ENCODE data around the gene PXDN. TPM values are rescaled to one million over a fixed set of nuclear protein-coding genes. Genes with fewer than 3 reads are reported as not detected.

Gene PXDN
- total RNA-seq, 1 experiment from 2014 or later: 146 TPM

DNA sequence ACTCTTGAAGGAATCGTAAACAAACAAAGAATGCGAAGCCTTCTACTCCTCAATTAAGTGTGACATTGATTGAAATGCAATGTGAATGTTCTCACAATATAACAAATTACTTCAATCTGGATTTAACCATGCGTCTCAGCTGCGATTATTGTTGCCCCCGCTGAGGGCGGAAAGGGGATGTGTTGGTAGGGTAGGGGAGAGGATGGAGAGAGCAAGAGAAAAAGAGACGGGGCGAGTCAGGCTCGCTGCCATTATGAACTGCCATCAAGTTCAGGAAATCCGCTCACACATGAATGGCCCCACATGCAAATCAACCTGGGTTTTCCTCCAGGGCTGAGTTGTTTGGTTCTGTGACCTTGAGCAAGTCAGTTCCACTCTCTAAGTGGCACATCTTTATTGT lies 129.8 kb downstream of the PXDN start:
- CTCF ChIA-PET: interaction anchor here (1.0 kb wide), 1 partner anchor 155 kb away, joined by 3 read pairs; no protein-coding TSS in a partner anchor

More for the DNA sequence above, 129.8 kb downstream of the PXDN start:
- no peak for DNase-seq (ENCODE audit: low spot score)
- Mint-ChIP-seq H3K27ac (peak overlapping the region; percentile 85; the same call in 1 of the 2 replicates), H3K9me3 (no peaks in the 10 kb centered on the region), H3K4me1 (peaks cover 57% of the 10 kb centered on the region), H3K27me3 (ENCODE audit: low read depth) (no peaks in the 10 kb centered on the region), H3K36me3 (peaks cover 43% of the 10 kb centered on the region), H3K4me3 (no peak overlapping the region)
- ATAC-seq: no peak
- POLR2A ChIA-PET: interaction anchor here (2.1 kb wide), 1 partner anchor 10 kb away, joined by 12 read pairs; no protein-coding TSS in a partner anchor
- TF ChIP-seq KAT7 (CRISPR knock-in tag; IDR thresholded peaks at IDR 0.05; ENCODE audit: borderline replicate concordance): no peak
- TF ChIP-seq, protein P1, sequence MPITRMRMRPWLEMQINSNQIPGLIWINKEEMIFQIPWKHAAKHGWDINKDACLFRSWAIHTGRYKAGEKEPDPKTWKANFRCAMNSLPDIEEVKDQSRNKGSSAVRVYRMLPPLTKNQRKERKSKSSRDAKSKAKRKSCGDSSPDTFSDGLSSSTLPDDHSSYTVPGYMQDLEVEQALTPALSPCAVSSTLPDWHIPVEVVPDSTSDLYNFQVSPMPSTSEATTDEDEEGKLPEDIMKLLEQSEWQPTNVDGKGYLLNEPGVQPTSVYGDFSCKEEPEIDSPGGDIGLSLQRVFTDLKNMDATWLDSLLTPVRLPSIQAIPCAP (CRISPR knock-in tag; IDR thresholded peaks at IDR 0.05): no peak
- TF ChIP-seq JUN (CRISPR knock-in tag; IDR thresholded peaks at IDR 0.05): no peak
- no peak for TF ChIP-seq FOXP1 (CRISPR knock-in tag; IDR thresholded peaks at IDR 0.05; ENCODE audit: borderline replicate concordance)
- no peak for TF ChIP-seq HMGA2 (CRISPR knock-in tag; IDR thresholded peaks at IDR 0.05)
- TF ChIP-seq FOXK1 (CRISPR knock-in tag; IDR thresholded peaks at IDR 0.05): no peak
- no peak for TF ChIP-seq ZNF138 (CRISPR knock-in tag; conservative IDR thresholded peaks at IDR 0.05)
- TF ChIP-seq, protein P2, sequence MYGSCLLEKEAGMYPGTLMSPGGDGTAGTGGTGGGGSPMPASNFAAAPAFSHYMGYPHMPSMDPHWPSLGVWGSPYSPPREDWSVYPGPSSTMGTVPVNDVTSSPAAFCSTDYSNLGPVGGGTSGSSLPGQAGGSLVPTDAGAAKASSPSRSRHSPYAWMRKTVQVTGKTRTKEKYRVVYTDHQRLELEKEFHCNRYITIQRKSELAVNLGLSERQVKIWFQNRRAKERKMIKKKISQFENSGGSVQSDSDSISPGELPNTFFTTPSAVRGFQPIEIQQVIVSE (CRISPR knock-in tag; IDR thresholded peaks at IDR 0.05; ENCODE audit: borderline replicate concordance): no peak
- no peak for TF ChIP-seq CTCF (IDR thresholded peaks at IDR 0.05)
- TF ChIP-seq RELA (CRISPR knock-in tag; IDR thresholded peaks at IDR 0.05; ENCODE audit: borderline replicate concordance): no peak
- no peak for TF ChIP-seq ZNF121 (CRISPR knock-in tag; IDR thresholded peaks at IDR 0.05)
- no peak for TF ChIP-seq GTF2I (CRISPR knock-in tag; conservative IDR thresholded peaks at IDR 0.05)
- TF ChIP-seq ZNF317 (CRISPR knock-in tag; IDR thresholded peaks at IDR 0.05; ENCODE audit: borderline replicate concordance, low read depth): no peak
- TF ChIP-seq ZNF232 (CRISPR knock-in tag; IDR thresholded peaks at IDR 0.05): no peak
- TF ChIP-seq TCF7 (CRISPR knock-in tag; IDR thresholded peaks at IDR 0.05; ENCODE audit: low read depth): no peak
- TF ChIP-seq AR (CRISPR knock-in tag; IDR thresholded peaks at IDR 0.05): no peak
- TF ChIP-seq, protein P3, sequence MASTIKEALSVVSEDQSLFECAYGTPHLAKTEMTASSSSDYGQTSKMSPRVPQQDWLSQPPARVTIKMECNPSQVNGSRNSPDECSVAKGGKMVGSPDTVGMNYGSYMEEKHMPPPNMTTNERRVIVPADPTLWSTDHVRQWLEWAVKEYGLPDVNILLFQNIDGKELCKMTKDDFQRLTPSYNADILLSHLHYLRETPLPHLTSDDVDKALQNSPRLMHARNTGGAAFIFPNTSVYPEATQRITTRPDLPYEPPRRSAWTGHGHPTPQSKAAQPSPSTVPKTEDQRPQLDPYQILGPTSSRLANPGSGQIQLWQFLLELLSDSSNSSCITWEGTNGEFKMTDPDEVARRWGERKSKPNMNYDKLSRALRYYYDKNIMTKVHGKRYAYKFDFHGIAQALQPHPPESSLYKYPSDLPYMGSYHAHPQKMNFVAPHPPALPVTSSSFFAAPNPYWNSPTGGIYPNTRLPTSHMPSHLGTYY (CRISPR knock-in tag; IDR thresholded peaks at IDR 0.05): no peak
- no peak for TF ChIP-seq TEAD4 (CRISPR knock-in tag; IDR thresholded peaks at IDR 0.05)
- TF ChIP-seq, protein P4, sequence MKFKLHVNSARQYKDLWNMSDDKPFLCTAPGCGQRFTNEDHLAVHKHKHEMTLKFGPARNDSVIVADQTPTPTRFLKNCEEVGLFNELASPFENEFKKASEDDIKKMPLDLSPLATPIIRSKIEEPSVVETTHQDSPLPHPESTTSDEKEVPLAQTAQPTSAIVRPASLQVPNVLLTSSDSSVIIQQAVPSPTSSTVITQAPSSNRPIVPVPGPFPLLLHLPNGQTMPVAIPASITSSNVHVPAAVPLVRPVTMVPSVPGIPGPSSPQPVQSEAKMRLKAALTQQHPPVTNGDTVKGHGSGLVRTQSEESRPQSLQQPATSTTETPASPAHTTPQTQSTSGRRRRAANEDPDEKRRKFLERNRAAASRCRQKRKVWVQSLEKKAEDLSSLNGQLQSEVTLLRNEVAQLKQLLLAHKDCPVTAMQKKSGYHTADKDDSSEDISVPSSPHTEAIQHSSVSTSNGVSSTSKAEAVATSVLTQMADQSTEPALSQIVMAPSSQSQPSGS (CRISPR knock-in tag; IDR thresholded peaks at IDR 0.05; ENCODE audit: borderline replicate concordance, low read depth): no peak
